ENCODE results near the gene MRPL49.

DNA sequence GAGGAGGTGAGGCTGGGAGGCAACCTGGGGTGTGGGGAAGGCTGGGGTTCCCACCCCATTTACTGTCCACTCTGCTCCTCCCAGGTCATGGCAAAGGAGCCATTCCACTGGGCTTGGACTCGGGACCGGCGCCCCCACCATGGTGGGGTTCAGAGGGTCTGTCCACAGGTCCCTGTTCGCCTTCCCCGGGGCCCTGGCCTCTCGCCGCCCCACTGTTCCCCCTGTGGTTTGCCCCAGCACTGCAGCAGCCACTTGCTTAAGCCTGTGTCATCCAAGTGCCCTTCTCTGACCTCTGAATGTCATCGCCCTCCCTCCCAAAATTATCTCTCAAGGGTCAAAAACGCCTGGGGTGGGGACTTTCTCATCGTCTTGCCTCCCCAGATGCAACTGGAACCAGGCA lies 50.5 kb downstream of the MRPL49 start:
- TF ChIP-seq, protein P1, sequence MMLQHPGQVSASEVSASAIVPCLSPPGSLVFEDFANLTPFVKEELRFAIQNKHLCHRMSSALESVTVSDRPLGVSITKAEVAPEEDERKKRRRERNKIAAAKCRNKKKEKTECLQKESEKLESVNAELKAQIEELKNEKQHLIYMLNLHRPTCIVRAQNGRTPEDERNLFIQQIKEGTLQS (IDR thresholded peaks at IDR 0.05), result no peak
- TF ChIP-seq, protein P1 (CRISPR knock-in tag; conservative IDR thresholded peaks at IDR 0.05), result no peak
- TF ChIP-seq NR1H2 (CRISPR knock-in tag; IDR thresholded peaks at IDR 0.05) (no peak), ZNF76 (CRISPR knock-in tag; IDR thresholded peaks at IDR 0.05; ENCODE audit: borderline replicate concordance) (no peak), NR3C1 (CRISPR knock-in tag; IDR thresholded peaks at IDR 0.05) (no peak), SP2 (IDR thresholded peaks at IDR 0.05; ENCODE audit: extremely low read depth, low read depth, low read length, poor library complexity, severe bottlenecking) (no peak), ZNF143 (CRISPR knock-in tag; IDR thresholded peaks at IDR 0.05) (no peak), ZNF354B (CRISPR knock-in tag; IDR thresholded peaks at IDR 0.05) (no peak)
- TF ChIP-seq, protein P2, sequence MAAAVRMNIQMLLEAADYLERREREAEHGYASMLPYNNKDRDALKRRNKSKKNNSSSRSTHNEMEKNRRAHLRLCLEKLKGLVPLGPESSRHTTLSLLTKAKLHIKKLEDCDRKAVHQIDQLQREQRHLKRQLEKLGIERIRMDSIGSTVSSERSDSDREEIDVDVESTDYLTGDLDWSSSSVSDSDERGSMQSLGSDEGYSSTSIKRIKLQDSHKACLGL (CRISPR knock-in tag; IDR thresholded peaks at IDR 0.05; ENCODE audit: borderline replicate concordance, poor library complexity, severe bottlenecking), result no peak
- TF ChIP-seq, protein P3, sequence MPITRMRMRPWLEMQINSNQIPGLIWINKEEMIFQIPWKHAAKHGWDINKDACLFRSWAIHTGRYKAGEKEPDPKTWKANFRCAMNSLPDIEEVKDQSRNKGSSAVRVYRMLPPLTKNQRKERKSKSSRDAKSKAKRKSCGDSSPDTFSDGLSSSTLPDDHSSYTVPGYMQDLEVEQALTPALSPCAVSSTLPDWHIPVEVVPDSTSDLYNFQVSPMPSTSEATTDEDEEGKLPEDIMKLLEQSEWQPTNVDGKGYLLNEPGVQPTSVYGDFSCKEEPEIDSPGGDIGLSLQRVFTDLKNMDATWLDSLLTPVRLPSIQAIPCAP (CRISPR knock-in tag; IDR thresholded peaks at IDR 0.05; ENCODE audit: borderline replicate concordance), result no peak
